ENCODE results near the gene NOP9.

GRCh38 chr14:24324024-24324423, 24.4 kb downstream of the NOP9 start:
- TF ChIP-seq CTCF (IDR thresholded peaks at IDR 0.05; ENCODE audit: insufficient read depth, low read length, poor library complexity, severe bottlenecking) (no peak), EZH2phosphoT487 (conservative IDR thresholded peaks at IDR 0.05; ENCODE audit: low read length) (no peak)

All from SU-DHL-6 (cell line).